Endothelial cell of umbilical vein (primary cell): Measurements from ENCODE around the gene BDKRB2. TPM values are rescaled to one million over a fixed set of nuclear protein-coding genes. Genes with fewer than 3 reads are reported as not detected.

Experiments
- BruUV-seq: library from RNA; stranded (reverse); fragments of 400-500 nt; replicated peaks from 2 replicates; lab custom pipeline; 2021; lab: Mats Ljungman, UMichigan
- CTCF ChIA-PET: fragments of 300-600, 350-600 bp; sonication (Branson Sonifier 250); formaldehyde crosslinking; loops from one replicate; lab custom pipeline; 2021; ENCODE audit warnings: antibody characterized with exemption, inconsistent platforms; lab: Charles Lee
- POLR2A ChIA-PET: fragments of 300-600, 350-600 bp; sonication (Branson Sonifier 250); formaldehyde crosslinking; loops from one replicate; lab custom pipeline; 2021; ENCODE audit warnings: antibody characterized with exemption, inconsistent platforms; lab: Charles Lee
- DNase-seq: peaks from one replicate; pipeline ENCODE4 v3.0.0-alpha.2; 2011; ENCODE audit warnings: low read depth, low spot score
- FAIRE-seq: peaks from 2 replicates; lab custom pipeline; 2011; peaks lifted over from hg19 to GRCh38; lab: Jason Lieb, UNC
- H2AFZ ChIP-seq: 2 replicates; pipeline ENCODE4 v1.6.0; 2012; ENCODE audit warnings: low read depth, low read length, control low read depth, inconsistent platforms
- H3K27ac ChIP-seq: 2 replicates; pipeline ENCODE4 v1.5.1; 2011; ENCODE audit warnings: low read depth, mild to moderate bottlenecking, control low read depth, low read length, moderate library complexity; ENCODE audit not compliant: insufficient read depth
- H3K27me3 ChIP-seq, 2 experiments: 2 replicates each; pipeline versions ENCODE4 v1.6.0 to v1.6.1; 2011; ENCODE audit warnings: low read length in 2 of 2, mixed read lengths in 1 of 2; ENCODE audit not compliant: control insufficient read depth in 2 of 2, insufficient read depth in 2 of 2
- H3K36me3 ChIP-seq, 2 experiments: 2 replicates in 1 of 2; 3 replicates in 1 of 2; pipeline ENCODE4 v1.5.1; 2011; ENCODE audit warnings: low read length in 2 of 2, mild to moderate bottlenecking in 1 of 2, moderate library complexity in 1 of 2; ENCODE audit not compliant: control insufficient read depth in 2 of 2, insufficient read depth in 2 of 2; ENCODE audit errors: extremely low read depth in 1 of 2
- H3K4me1 ChIP-seq: 3 replicates; pipeline ENCODE4 v1.5.1; 2011; ENCODE audit warnings: mild to moderate bottlenecking, low read length; ENCODE audit not compliant: control insufficient read depth, insufficient read depth; ENCODE audit errors: extremely low read depth
- H3K4me2 ChIP-seq: 2 replicates; pipeline ENCODE4 v1.6.1; 2011; ENCODE audit warnings: low read length, control low read depth, mixed read lengths; ENCODE audit not compliant: insufficient read depth
- H3K4me3 ChIP-seq, 3 experiments: fragments of 200-600 bp in 1 of 3; sonication (generic), shearing (Covaris generic) in 1 of 3; replicated peaks in 1 of 3; 2 replicates each; pipeline ENCODE4 v1.5.1; 2011 to 2016; ENCODE audit warnings: control low read depth in 3 of 3, low read length in 3 of 3, mild to moderate bottlenecking in 2 of 3, inconsistent platforms in 1 of 3, low read depth in 1 of 3, moderate library complexity in 1 of 3; ENCODE audit not compliant: insufficient read depth in 1 of 3
- H3K79me2 ChIP-seq: 2 replicates; pipeline ENCODE4 v1.6.0; 2012; ENCODE audit warnings: low read length, inconsistent platforms; ENCODE audit not compliant: control insufficient read depth, insufficient read depth
- H3K9ac ChIP-seq: replicated peaks from 2 replicates; pipeline ENCODE3; 2011; ENCODE audit warnings: low read length, control low read depth; ENCODE audit not compliant: insufficient read depth; ENCODE audit errors: extremely low read depth
- H3K9me1 ChIP-seq: replicated peaks from 3 replicates; pipeline ENCODE4 v1.6.0; 2011; ENCODE audit warnings: mild to moderate bottlenecking, low read length; ENCODE audit not compliant: control insufficient read depth, insufficient read depth; ENCODE audit errors: extremely low read depth
- H3K9me3 ChIP-seq: replicated peaks from 2 replicates; pipeline ENCODE4 v1.5.1; 2012; ENCODE audit warnings: low read length, inconsistent platforms; ENCODE audit not compliant: control insufficient read depth, insufficient read depth
- H4K20me1 ChIP-seq: replicated peaks from 2 replicates; pipeline ENCODE3; 2011; ENCODE audit warnings: mild to moderate bottlenecking, low read length; ENCODE audit not compliant: control insufficient read depth, insufficient read depth; ENCODE audit errors: extremely low read depth
- CTCF ChIP-seq, 2 donors: IDR thresholded peaks; 1 replicate in 1 of 2; 2 replicates in 1 of 2; pipeline ENCODE4 v1.5.1; 2011; ENCODE audit warnings: low read length in 2 of 2, mild to moderate bottlenecking in 2 of 2, moderate library complexity in 2 of 2, control low read depth in 1 of 2, inconsistent platforms in 1 of 2, low read depth in 1 of 2; ENCODE audit not compliant: insufficient read depth in 1 of 2; ENCODE audit errors: extremely low read depth in 1 of 2
- EZH2 ChIP-seq: IDR thresholded peaks from 2 replicates; pipeline ENCODE4 v1.6.1; 2012; ENCODE audit warnings: borderline replicate concordance, low read depth, mild to moderate bottlenecking, moderate library complexity, low read length, inconsistent platforms; ENCODE audit not compliant: severe bottlenecking
- FOS ChIP-seq: IDR thresholded peaks from 2 replicates; pipeline ENCODE4 v1.6.1; 2011; ENCODE audit warnings: mild to moderate bottlenecking, low read length, moderate library complexity, borderline replicate concordance; ENCODE audit not compliant: insufficient read depth
- GATA2 ChIP-seq: IDR thresholded peaks from 2 replicates; pipeline ENCODE4 v1.7.0; 2011; ENCODE audit warnings: low read depth, mild to moderate bottlenecking, moderate library complexity, mixed read lengths, low read length; ENCODE audit not compliant: insufficient read length, insufficient read depth
- JUN ChIP-seq: IDR thresholded peaks from 2 replicates; pipeline ENCODE4 v1.6.1; 2011; ENCODE audit warnings: borderline replicate concordance, low read depth; ENCODE audit not compliant: insufficient read length, insufficient read depth
- MAX ChIP-seq: IDR thresholded peaks from 2 replicates; pipeline ENCODE4 v1.6.1; 2011; ENCODE audit not compliant: insufficient read depth, insufficient read length
- MYC ChIP-seq: IDR thresholded peaks from one replicate; pipeline ENCODE4 v1.6.1; 2011; ENCODE audit warnings: mild to moderate bottlenecking, low read depth, low read length
- POLR2A ChIP-seq: IDR thresholded peaks from 2 replicates; pipeline ENCODE4 v1.6.1; 2012; ENCODE audit warnings: low read depth, mild to moderate bottlenecking, control low read depth, low read length
- POLR2AphosphoS5 ChIP-seq: IDR thresholded peaks from 2 replicates; pipeline ENCODE4 v1.6.1; 2012; ENCODE audit warnings: low read depth, mild to moderate bottlenecking, control low read depth, low read length, moderate library complexity; ENCODE audit not compliant: insufficient read depth
- dilution Hi-C: fragments of 300-500 bp; cut with MboI; formaldehyde crosslinking; loops from one replicate; pipeline ENCODE4 v1.15.0; 2019; ENCODE audit warnings: low sequenced_read_pairs; ENCODE audit not compliant: extremely low pct_ligation_motif_present
- intact Hi-C: fragments of 100-400 bp; cut with micrococcal nuclease; formaldehyde crosslinking; loops from one replicate; pipeline ENCODE4 v1.10.0; 2022
- polyA plus RNA-seq, 4 experiments: library from polyadenylated mRNA; depleted of rRNA in 3 of 4; stranded (reverse) in 3 of 4; unstranded in 1 of 4; fragments of >200 nt; gene quantifications; 2 replicates each; pipeline versions ENCODE4 v1.2.1 to v1.2.3, GENCODE V29; 2011 to 2012; ENCODE audit warnings: missing spikeins in 1 of 4
- total RNA-seq: library from RNA; stranded (reverse); gene quantifications from 2 replicates; pipeline ENCODE4 v1.2.3, GENCODE V29; 2021

The BDKRB2 gene
- total and polyA plus RNA-seq, 2 donors (not counting 3 experiments of a cell fraction or from before 2014, with no cell fraction given) = 0.22 to 0.77 TPM

GRCh38 chr14:96205978-96206360, 1.3 kb downstream of the BDKRB2 start:
- Histone ChIP-seq H3K4me2 (no peak overlapping the region), H3K4me1 (no peaks in the 10 kb centered on the region), H3K79me2 (no peaks in the 10 kb centered on the region), H4K20me1 (no peaks in the 10 kb centered on the region), H3K9me1 (no peaks in the 10 kb centered on the region), H3K27ac (no peak overlapping the region), H3K27me3 (no peaks in the 10 kb centered on the region), H3K36me3 (no peaks in the 10 kb centered on the region), H3K9ac (no peak overlapping the region), H3K9me3 (no peaks in the 10 kb centered on the region), H2AFZ (no peak overlapping the region), H3K4me3 (no peak overlapping the region)
- dilution Hi-C loops = no loop called here
- FAIRE-seq = no peak
- POLR2A ChIA-PET = no interaction called here
- CTCF ChIA-PET = no interaction called here
- DNase-seq = no peak
- TF ChIP-seq MYC (no peak), FOS (no peak), POLR2AphosphoS5 (no peak), MAX (no peak), EZH2 (no peak), GATA2 (no peak), CTCF (IDR thresholded peaks at IDR 0.05; ENCODE audit: extremely low read depth in 1 of 2, insufficient read depth in 1 of 2, low read depth in 1 of 2, low read length in 2 of 2) (no peak), POLR2A (no peak), JUN (no peak)
- intact Hi-C loops = loop anchor here (2.0 kb wide), 2 partner anchors 69 to 105 kb away; no protein-coding TSS in a partner anchor
- TSS peak; percentile 19 for BruUV-seq
